Esophagus squamous epithelium (tissue), 5 donors: ENCODE results near the gene C6orf52. TPM values are rescaled to one million over a fixed set of nuclear protein-coding genes. Genes with fewer than 3 reads are reported as not detected.
"Not testable (repeated sequence)": the region's sequence is repeated elsewhere in the genome, so short reads cannot be mapped to it uniquely, and the experiment has no call there.

Source experiments
- DNase-seq: peaks from one replicate; lab custom pipeline; 2025; lab: John Stamatoyannopoulos, UW
- H3K27ac ChIP-seq, 4 donors: fragments of 200-600 bp; sonication (generic); one replicate each; pipeline ENCODE4 v1.5.1; 2016 to 2019; ENCODE audit warnings: mild to moderate bottlenecking in 1 of 4
- H3K27me3 ChIP-seq, 4 donors: fragments of 200-600 bp; sonication (generic); 1 replicate in 3 of 4; 2 replicates in 1 of 4; pipeline versions ENCODE4 v1.5.1 to v1.6.0; 2017 to 2021; ENCODE audit warnings: antibody characterized with exemption in 1 of 4
- H3K36me3 ChIP-seq, 3 donors: fragments of 200-600 bp; sonication (generic); one replicate each; pipeline ENCODE4 v1.5.1; 2016 to 2019
- H3K4me1 ChIP-seq, 3 donors: fragments of 200-600 bp; sonication (generic); one replicate each; pipeline ENCODE4 v1.5.1; 2017 to 2019
- H3K4me3 ChIP-seq, 4 donors: fragments of 200-600 bp; sonication (generic); 1 replicate in 3 of 4; 2 replicates in 1 of 4; pipeline ENCODE4 v1.5.1; 2016 to 2019; ENCODE audit warnings: mild to moderate bottlenecking in 2 of 4, moderate library complexity in 1 of 4
- H3K9me3 ChIP-seq, 3 donors: fragments of 200-600 bp; sonication (generic); one replicate each; pipeline ENCODE4 v1.5.1; 2016 to 2019
- POLR2A ChIP-seq, 4 donors: fragments of 450-650 bp; IDR thresholded peaks; one replicate each; pipeline ENCODE4 v1.6.1; 2017; ENCODE audit warnings: antibody characterized with exemption in 4 of 4, mild to moderate bottlenecking in 4 of 4, moderate library complexity in 3 of 4
- WGBS, 2 donors: methylation state at CpG; one replicate each; pipeline ENCODE4 v1.1.5; 2018; 5-methylcytosine and 5-hydroxymethylcytosine counted together
- intact Hi-C: fragments of 100-400 bp; cut with DNase I; formaldehyde crosslinking; loops from one replicate; pipeline ENCODE4 v1.15.0; 2022
- total RNA-seq, 4 donors: library from RNA; depleted of rRNA; stranded (reverse); fragments of >200 nt; gene quantifications; one replicate each; pipeline ENCODE4 v1.1.0, GENCODE V29; 2016
- TF ChIP-seq, protein P1 (sequence below), 6 experiments: fragments of 450-650 bp in 4 of 6; fragments of 200-600 bp in 2 of 6; sonication (generic) in 2 of 6; IDR thresholded peaks; one replicate each; pipeline ENCODE4 v1.5.1; 2016 to 2019; ENCODE audit warnings: antibody characterized with exemption in 6 of 6, mild to moderate bottlenecking in 4 of 6, moderate library complexity in 4 of 6
- donor health status: DM: yes; HTN: yes; CAD: no.

Gene C6orf52
- total RNA-seq, 4 donors from 2014 or later: not detected

DNA sequence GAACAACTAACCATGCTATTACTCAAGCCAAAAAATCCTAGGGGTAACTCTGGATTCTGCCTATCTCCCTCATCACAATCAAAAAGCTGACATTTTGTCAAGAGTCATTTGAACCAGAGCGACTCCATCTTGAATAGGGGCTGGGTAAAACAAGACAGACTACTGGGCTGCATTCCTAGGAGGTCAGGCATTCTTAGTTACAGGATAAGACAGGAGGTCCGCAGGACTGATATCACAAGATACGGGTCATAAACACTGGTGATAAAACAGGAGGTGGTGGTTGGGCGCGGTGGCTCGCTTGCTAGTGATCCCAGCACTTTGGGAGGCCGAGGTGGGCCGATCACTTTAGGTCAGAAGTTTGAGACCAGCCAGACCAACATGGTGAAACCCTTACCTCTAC, 32.2 kb downstream of the C6orf52 start:
- DNase-seq: no peak
- no peak for TF ChIP-seq POLR2A (IDR thresholded peaks at IDR 0.05)
- TF ChIP-seq, protein P1, sequence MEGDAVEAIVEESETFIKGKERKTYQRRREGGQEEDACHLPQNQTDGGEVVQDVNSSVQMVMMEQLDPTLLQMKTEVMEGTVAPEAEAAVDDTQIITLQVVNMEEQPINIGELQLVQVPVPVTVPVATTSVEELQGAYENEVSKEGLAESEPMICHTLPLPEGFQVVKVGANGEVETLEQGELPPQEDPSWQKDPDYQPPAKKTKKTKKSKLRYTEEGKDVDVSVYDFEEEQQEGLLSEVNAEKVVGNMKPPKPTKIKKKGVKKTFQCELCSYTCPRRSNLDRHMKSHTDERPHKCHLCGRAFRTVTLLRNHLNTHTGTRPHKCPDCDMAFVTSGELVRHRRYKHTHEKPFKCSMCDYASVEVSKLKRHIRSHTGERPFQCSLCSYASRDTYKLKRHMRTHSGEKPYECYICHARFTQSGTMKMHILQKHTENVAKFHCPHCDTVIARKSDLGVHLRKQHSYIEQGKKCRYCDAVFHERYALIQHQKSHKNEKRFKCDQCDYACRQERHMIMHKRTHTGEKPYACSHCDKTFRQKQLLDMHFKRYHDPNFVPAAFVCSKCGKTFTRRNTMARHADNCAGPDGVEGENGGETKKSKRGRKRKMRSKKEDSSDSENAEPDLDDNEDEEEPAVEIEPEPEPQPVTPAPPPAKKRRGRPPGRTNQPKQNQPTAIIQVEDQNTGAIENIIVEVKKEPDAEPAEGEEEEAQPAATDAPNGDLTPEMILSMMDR (IDR thresholded peaks at IDR 0.05): no peak
- H3K4me3 ChIP-seq: no peak overlapping the region
- H3K4me1 ChIP-seq: no peaks in the 10 kb centered on the region
- intact Hi-C loops: no loop called here
- no peaks in the 10 kb centered on the region for H3K36me3 ChIP-seq
- no peak overlapping the region for H3K27ac ChIP-seq
- H3K9me3 ChIP-seq: no peaks in the 10 kb centered on the region
- 93 to 94% methylated on average over 6 to 8 of the region's 8 CpGs for WGBS, 2 donors
- H3K27me3 ChIP-seq: peaks cover 0 to 7% (median 0%) of the 10 kb centered on the region in 4 donors

DNA sequence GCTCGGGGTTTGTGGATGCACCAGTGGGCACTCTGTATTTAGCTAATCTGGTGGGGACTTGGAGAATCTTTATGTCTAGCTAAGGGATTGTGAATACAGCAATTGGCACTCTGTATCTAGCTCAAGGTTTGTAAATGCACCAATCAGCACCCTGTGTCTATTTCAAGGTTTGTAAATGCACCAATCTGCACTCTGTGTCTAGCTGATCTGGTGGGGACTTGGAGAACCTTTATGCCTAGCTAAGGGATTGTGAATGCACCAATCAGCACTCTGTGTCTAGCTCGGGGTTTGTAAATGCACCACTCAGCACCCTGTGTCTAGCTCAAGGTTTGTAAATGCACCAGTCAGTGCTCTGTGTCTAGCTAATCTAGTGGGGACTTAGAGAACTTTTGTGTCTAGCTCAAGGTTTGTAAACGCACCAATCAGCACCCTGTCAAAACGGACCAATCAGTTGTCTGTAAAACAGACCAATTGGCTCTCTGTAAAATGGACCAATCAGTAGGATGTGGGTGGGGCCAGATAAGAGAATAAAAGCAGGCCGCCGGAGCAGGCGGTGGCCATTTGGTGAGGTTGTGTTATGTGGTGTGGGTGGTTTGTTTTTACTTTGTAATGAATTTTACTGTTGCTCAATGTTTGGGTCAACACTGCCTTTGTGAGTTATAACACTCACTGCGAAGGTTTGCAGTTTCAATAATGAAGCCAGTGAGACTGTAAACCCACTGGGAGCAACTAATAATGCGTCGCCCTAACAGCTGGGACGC, 33.8 kb downstream of the C6orf52 start:
- intact Hi-C loops, H3K27ac ChIP-seq, H3K36me3 ChIP-seq, H3K4me1 ChIP-seq, H3K9me3 ChIP-seq, H3K27me3 ChIP-seq, DNase-seq: not testable (repeated sequence)
- WGBS, 2 donors: 88 to 95% methylated on average over 10 of the region's 11 CpGs
- H3K4me3 ChIP-seq: peak overlapping the region in 1 of 4 donors; percentile 53

DNA sequence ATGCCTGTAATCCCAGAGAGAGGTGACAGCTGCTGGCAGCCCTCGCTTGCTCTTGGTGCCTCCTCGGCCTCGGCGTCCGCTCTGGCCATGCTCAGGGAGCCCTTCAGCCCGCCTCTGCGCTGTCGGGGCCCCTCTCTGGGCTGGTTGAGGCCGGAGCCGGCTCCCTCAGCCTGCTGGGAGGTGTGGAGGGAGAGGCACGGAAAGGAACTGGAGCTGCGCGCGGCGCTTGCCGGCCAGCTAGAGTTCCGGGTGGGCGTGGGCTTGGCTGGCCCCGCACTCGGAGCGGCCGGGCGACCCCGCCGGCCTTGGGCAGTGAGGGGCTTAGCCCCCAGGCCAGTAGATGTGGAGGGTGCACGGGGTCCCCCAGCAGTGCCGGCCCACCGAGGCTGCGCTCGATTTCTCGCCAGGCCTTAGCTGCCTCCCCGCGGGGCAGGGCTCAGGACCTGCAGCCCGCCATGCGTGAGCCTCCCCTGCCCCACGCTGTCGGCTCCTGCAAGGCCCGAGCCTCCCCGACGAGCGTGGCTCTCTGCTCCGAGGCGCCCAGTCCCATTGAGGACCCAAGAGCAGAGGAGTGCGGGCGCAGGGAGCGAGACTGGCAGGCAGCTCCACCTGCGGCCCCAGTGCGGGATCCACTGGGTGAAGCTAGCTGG, 34.6 kb downstream of the C6orf52 start:
- no peaks in the 10 kb centered on the region for H3K4me1 ChIP-seq
- peak overlapping the region; percentile 22 to 53 (median 32) for H3K4me3 ChIP-seq
- no peak for DNase-seq
- TF ChIP-seq, protein P1 (IDR thresholded peaks at IDR 0.05): no peak
- TF ChIP-seq POLR2A (IDR thresholded peaks at IDR 0.05): no peak
- WGBS, 2 donors: 36 to 91% methylated on average over 4 to 7 of the region's 48 CpGs
- H3K27me3 ChIP-seq: peaks cover 0 to 15% (median 0%) of the 10 kb centered on the region in 4 donors
- intact Hi-C loops: no loop called here
- H3K36me3 ChIP-seq: no peaks in the 10 kb centered on the region
- H3K27ac ChIP-seq: peak overlapping the region in 2 of 4 donors; percentile 7 to 58
- no peaks in the 10 kb centered on the region for H3K9me3 ChIP-seq

DNA sequence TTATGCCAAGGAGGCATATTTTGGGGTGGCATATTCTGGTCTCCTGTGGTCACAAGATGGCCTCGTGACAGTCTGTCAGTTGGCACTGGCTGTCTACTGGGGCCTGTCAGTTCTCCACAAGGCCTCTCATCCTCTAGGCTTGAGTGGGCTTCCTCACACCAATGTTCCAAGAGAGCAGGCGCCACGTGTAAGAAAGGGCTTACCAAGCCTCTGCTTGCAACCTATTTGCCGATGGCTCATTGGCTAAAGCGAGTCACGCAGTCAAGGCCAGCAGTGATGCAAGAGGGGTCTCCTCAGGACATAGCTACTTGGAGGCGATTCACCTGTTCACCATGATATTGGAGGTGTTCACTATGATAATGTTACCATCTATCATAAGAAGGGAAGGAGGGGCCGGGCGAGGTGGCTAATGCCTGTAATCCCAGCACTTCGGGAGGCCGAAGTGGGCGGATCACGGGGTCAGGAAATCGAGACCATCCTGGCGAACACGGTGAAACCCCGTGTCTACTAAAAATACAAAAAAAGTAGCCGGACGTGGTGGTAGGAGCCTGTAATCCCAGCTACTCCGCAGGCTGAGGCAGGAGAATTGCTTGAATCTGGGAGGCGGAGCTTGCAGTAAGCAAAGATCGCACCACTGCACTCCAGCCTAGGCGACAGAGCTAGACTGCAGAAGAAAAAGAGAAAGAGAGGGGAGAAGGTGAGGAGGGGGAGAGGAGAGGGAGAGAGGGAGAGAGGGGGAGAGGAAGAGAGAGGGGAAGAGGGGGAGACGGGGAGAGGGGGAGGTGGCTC, 35.3 kb downstream of the C6orf52 start:
- no peak for DNase-seq
- peak overlapping the region; percentile 22 to 53 (median 32) for H3K4me3 ChIP-seq
- no peaks in the 10 kb centered on the region for H3K4me1 ChIP-seq
- no peaks in the 10 kb centered on the region for H3K36me3 ChIP-seq
- TF ChIP-seq, protein P1 (IDR thresholded peaks at IDR 0.05): no peak
- no peak for TF ChIP-seq POLR2A (IDR thresholded peaks at IDR 0.05)
- 72 to 81% methylated on average over 18 to 23 of the region's 24 CpGs for WGBS, 2 donors
- intact Hi-C loops: no loop called here
- H3K27ac ChIP-seq: peak overlapping the region in 2 of 4 donors; percentile 7 to 58
- H3K9me3 ChIP-seq: no peaks in the 10 kb centered on the region
- H3K27me3 ChIP-seq: peaks cover 0 to 22% (median 0%) of the 10 kb centered on the region in 4 donors

DNA sequence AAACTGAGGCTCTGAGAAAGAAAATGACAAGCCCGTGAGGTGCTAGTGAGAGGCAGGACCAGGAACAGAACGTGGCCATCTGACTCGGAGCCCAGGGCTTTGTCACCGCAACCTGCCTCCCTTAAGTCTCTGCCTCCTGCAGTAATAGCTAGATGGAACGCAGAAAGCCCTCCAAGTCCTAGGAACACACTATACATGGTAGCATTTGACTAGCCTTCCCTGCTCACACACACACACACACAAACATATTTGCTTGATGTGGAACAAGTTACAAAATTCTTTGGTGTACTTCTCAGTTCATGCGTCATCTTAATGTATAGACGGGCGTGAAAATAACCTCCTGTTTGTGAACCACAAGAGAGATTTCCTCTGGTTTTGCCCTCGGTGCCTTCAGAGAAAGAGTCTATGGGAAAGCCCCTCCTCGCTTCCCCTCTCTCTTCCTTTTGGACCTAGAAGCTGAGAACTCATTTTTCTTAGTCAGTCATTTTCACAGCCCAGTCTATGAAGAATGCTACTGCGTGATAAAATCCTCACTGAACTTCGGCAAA, 38.8 kb downstream of the C6orf52 start:
- Histone ChIP-seq H3K4me3 (no peak overlapping the region), H3K27me3 (peaks cover 0 to 30% (median 0%) of the 10 kb centered on the region in 4 donors), H3K4me1 (no peaks in the 10 kb centered on the region), H3K9me3 (no peaks in the 10 kb centered on the region), H3K27ac (no peak overlapping the region), H3K36me3 (no peaks in the 10 kb centered on the region)
- TF ChIP-seq POLR2A (IDR thresholded peaks at IDR 0.05): no peak
- no peak for DNase-seq
- intact Hi-C loops: no loop called here
- WGBS, 2 donors: 49 to 65% methylated on average over 12 of the region's 12 CpGs
